Hematopoietic multipotent progenitor cell treated with erythropoietin and hydrocortisone succinate and interleukin-3 and kit ligand, for 4 days (in vitro differentiated cells): ENCODE results near the gene CHAF1A.

ENCODE experiments used
- DNase-seq: peaks from one replicate; pipeline ENCODE4 v3.0.0-alpha.2; 2015

The CHAF1A gene

DNA sequence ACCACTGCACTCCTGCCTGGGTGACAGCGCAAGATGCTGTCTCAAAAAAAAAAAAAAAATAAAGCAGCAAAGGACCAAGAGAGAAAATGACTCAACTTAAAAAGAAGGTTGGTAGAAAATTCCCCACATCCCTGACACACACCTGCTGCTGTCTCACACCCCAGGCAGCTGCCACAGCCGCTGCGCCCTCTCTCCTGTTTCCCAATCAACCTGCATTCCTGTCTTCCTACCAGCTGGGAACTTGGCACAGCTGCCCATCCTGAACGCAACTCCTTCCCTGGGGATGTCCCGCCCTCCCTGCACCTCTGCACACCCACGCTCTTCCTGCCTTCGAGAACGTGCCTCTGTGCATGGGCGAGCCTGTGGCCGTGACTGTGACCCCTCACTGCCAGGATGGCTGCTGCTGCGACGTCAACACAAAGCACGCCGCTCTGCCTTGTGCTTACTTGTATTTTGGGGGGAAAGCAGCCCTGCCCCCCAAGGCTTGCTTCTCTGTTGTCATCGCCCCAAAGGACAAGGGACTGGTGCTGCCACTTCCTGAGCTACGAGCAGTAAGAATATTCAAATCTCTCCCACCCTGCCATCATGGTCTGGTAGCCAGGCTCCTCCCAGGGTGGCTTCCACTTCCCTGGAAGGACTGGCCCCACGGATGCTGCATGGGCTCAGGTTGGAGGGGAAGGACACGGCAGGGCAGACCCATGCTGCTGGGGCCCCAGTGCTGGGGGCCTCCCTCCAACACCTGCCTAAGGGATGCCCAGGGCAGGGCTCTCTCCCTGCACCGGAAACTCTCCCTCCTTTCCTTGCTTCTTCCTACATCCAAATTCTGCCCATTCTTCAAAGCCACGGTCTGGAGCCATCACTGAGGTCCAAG, 22.8 kb upstream of the CHAF1A start:
- DNase-seq: no peak

DNA sequence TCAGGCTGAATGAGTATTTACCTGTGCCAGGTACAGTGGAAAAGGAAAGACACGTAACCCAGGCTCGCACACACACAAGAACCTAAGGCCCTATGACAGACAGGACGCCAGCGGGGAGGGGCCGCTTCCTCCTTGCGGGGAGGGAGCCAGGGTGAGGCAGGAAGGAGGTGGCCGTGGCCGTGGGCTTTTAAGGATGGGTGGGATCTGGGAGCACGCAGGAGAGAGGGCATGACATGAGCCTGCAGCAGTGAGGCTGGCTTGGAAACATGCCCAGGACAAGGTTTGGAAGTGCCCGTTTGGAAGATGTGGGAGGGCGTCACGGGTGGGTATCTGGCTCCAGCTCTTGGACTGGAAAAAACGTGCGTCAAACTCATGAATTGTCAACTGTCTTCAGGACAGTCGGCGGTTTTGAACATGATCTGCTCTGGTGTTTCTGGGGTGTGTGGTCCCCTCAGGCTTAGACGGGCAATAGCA, 22.1 kb upstream of the CHAF1A start:
- DNase-seq: peak; percentile 67

DNA sequence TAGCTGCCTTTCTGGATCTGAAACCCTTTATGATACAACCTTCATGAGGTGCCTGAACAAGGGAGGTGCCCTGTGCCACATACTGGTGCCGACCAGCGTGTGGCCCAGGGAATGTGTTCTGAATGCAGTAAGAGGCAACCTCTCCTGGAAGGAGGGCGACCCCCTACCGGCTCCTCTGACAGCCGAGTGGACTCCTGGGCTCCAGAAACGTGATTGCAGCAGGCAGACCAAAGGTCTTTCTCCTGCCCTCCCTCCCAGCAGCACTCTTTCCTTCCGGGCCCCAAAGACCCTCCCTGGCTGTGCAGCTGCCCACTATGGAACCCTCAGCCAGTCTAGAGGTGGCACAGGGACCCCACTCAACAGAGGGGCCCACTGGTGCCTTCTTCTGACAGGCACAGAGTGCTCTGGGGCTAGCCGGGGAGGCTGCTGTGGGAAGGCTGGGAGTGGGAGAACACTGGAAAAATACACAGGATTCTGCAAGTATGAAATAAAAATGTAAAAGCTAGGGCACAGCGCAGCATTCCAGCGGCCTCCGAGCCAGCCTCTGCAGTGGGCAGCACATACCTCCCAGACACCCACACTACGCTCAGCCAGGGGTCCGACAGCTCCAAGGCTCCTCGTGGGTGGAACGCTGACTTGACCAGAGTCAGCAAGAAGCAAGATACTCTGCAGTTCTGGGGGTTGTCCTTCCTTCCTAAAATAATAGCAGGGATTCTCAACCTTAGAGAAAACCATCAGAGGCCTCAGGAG, 17.0 kb upstream of the CHAF1A start:
- DNase-seq: no peak

DNA sequence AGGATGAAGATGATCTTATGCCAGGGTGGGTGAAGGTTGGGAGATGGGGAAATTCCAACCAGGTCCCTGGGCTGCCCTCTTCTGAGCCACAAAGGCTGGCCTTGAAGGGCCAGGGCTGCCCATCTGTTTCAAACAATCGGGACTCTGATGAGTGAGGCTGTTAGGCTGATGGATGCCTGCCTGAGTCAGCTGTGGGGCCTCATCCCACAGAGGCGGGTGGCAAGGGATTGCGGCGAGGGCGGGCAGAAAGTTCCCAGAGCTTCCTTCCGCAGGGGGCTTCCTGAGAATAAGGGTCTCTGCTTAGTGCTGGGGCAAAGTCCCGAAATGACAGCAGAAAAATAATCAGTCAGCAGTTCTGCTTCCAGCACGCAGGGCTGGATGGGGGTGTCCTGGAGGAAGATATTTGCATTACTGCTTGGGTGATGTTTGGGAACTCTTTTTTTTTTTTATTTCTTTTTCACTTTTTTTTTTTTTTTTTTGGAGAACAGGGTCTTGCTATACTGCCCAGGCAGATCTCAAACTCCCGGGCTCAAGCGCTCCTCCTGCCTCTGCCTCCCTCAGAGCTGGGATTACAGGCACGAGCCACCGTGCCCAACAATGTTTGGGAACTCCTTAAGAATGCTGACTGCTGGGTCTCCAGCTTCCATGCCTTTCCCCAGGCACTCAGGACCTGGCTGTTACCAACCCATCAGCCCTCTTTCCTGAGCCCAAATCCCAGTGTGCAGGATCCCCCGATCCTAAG, 16.2 kb upstream of the CHAF1A start:
- DNase-seq: no peak

DNA sequence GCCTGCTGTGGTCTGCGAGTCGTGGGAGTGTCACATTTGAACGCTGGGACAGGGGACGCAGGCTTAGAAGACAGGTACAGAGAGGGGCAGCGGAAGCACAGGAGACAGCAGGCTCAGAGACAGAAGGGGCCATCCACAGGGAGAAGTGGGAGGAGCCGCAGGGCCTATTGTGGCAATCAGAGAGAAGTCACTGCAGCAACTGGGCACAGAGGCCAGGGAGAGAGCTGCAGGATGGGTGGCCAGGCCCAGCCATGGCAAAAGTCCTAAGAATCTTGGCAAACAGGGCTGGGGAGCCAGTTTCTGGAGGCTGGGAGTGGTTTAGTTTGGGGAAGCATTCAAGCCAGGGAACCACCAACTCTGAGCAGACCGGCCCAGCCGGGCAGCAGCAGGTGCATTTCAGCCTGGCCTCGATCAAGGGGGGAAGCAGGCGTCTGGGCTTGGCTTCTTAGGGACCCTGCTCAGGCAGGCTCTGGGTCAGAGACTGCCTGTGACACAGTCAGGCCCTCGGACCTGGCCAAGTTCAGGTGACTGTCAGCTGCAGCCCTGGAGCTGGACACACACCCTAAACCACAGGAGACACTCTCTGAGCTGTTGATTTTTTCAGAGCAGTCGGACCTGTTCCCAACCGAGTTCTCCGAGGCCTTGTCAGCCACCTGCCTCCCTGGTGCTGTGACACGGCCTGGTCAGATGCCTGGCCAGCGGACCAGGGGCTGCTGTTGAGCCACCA, 13.9 kb upstream of the CHAF1A start:
- no peak for DNase-seq

DNA sequence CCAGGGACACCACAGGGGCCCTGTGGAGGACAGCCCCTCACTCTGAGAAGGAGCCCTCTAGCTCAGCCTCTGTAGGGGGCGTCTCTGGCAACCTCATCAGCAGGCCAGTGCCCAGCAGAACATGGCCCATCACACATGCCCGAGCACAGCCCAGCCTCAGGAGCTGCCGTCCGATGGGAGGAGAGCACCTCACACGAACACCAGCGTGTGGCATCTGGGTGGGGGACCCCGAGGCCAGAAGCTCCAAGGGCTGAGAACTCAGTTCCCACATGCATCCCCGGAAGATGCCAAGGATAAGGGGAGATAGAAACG, 13.4 kb upstream of the CHAF1A start:
- no peak for DNase-seq

DNA sequence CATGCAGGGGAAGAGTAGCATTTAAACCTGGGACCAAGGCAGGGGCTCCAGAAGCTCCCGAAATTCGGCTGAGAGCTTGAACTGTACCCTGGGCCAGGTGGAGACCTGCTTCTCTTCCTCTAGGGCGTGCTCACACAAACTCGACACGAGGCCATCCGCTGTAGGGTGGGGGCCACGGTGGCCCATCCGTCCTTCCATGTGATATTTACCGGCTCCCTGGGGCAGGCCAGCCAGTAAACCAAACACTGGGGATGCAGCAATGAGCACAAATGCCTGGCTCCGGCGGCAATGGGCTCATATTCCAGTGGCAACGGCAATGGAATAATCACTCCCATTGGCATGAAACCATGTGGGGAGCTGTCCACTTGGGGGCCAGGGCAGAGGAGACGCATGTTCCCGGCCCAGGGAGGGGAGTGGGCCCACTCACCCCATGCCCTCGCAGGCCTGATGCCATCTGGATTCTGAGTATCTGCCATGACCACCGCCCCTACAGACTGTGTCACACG, 12.9 kb upstream of the CHAF1A start:
- no peak for DNase-seq

DNA sequence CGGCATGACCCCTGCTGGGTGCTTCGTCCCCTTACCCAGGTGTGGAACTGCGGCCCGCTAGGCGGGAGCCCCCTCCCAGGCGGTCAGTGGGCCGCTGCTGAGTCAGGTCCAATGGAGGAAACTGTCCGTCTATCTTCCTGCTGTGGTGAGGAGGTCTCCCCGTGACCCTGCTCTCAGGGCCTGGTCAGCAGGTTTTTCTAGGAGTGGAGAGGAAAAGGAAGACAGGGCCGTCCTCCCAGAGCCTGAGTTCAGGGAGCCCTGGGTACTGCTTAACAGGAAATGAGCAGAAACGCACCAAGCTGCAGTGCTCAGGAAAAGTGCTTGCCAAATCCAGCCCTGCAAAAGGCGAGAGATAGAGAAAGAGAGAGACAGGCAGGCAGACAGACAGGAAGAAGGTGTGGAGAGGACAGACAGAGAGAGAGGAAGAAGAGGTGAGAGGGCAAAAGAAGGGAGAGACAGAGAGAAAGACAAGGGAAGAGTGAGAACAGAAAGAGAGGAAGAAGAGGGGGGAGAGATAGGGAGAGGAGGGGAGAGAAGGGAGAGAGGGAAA, 12.3 kb upstream of the CHAF1A start:
- peak; percentile 36 for DNase-seq

DNA sequence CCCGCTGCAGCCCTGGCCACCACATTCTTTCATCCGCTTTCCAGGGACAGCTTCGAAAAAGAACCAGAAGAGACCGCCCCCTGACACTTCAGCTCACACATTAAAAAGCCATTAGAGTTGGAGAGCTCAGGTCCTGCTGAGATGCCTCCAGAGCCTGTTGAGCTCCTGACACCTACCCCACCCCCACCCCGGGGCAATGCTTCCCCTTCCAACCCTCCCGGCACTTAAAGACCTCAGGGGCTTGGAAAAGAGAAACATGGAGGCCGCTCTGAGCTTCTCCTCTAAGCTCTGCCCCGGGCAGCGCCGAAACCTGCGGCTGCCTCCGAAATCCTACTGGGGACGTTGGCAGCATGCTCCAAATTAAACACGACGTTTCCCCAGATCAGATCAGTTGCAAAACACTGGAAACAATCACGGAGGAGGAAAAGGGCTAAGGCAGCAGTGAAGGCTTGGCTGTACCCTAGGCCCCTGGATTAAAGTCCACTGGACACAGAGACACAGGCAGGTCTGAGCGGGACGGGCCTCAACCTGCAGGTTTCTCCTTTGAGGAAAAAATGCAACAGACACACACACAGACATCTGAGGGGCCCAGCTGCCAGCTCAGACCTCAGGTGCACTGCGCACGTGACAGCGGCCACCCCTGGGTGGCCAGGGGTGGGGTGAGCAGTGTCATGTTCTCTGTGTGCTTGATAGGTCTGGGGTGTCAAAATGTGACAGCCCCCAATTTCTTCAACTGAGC, 11.7 kb upstream of the CHAF1A start:
- DNase-seq: peak; percentile 37

DNA sequence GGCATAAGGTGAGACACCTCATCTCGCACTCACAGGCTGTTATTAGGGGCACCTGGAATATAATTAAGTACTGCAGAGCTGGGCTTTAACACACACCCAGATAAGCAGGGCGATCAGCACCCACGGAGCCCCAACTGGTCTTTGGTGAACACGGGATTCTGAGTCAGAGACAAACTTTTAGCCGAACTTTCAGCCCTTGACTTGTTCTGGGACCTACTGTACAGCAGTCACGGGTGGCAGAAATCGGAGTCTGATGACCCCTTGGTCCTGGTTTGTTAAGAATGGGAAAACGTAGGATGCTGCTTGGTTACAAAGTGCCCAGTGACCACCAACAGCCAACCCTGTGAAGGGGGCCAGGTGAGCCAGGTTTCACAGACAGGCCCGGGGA, 11.1 kb upstream of the CHAF1A start:
- no peak for DNase-seq

DNA sequence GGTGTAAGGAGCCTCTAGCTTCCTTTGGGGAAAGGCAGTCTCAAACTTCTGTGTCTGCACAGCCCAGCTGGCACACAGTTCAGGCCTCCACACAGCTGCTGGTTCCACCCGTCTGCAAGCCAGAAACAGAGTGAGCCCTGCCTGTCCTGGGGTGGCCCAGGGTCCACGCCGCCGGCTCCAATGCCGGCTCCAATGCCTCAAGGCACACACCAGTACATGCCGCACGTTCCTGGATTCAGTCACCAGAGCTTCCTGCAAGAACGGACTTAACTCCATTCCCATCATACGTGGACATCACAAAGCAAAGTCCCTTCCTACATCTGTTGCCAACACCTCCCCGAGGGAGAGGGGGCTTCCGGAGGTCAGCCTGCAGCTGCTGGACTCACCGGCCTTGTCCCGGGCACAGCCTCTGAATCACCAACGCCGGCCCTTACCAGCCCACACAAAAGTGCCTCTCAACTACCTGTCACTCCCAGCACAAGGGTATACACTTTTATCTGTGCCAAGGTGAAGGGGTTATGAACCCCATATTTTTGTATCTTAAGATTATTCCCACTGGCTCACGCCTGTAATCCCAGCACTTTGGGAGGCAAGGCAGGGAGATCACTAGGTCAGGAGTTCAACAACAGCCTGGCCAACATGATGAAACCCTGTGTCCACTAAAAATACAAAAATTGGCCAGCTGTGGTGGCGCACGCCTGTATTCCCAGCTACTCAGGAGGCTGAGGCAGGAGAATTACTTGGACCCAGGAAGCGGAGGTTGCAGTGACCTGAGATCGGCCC, 10.5 kb upstream of the CHAF1A start:
- DNase-seq: no peak

DNA sequence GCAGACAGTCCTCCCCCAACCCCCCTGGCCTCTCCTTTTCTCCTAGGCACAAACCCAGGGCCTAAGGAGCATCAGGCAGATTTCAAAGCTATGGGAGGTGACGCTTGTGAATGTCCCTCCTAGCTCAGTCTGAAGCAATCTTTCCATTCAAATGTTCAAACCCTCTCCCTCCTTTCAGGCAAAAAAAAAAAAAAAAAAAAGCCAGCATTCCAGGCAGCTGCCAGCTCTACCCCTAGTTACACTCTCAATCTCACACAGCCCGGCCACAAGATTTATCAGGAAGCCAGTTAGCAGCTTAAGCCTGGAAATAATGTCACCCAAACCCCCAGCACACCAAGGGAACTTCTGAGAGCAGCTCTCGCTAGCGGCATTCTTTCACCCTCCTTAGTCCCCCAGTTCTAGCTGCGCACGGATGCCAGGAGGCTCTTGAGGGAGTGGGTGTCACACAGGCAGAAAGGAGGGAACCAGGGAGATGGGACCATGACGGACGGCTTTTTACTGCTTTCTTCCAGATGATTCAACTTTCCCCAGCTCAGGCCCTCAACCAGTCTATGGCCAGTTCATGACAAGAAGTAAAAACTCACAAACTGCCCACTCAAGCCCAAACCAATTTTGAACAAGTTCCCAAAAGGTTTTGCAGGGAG, 8.4 kb upstream of the CHAF1A start:
- no peak for DNase-seq

DNA sequence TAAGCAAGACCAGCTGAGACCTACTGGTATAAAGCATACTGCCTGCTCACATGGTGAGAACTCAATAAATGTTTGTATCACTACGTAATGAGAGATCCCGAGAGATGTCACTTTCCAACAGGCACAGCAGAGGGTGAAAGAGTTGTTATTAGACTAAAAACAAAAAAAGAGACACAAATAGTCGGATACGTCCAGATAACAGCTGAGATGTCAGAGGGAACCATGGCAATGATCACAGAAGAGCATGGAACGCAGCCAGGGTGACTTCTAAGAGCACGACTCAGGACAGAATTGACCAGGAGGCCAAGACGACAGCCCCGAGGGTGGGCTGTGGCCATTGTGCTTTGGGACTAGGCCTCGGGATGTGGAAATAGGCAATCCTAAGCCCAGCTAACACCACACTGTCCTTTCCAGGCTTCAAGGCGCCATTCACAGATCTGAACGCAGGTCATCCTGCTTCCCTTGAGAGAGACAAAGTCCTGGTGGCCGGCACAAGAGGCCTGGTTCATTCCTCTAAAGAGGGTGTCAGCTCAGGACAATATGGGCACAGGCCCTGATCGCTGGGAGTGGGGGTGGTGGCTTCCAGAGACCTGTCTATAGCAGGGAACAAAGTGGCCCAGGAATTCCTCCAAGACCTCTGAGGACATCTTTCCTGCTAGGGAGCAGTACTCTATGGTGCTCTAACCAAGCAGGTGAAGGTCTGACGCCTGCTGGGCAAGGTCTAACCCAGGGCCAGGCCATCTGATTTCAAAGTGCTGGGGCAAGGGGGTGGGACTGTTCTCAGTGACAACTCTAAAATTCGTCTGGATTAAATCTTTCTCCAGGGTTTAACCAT, 5.3 kb upstream of the CHAF1A start:
- DNase-seq: no peak

DNA sequence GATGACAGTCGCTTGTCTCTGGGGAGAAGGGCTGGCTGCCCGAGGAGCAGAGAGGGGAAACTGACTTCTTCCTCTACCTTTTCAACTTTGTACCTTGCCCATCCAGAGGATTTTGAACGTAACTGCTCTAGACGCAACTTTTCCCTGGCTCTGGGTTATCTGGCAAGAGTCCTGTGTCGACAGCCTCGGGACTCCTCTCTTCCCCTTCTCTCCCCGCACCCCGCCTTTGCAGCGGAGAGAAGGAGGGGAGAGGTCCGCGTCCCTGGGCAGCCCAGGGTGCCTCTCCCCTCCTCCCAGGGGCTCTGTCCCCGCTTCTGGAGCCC, 2.7 kb upstream of the CHAF1A start:
- peak; percentile 68 for DNase-seq

DNA sequence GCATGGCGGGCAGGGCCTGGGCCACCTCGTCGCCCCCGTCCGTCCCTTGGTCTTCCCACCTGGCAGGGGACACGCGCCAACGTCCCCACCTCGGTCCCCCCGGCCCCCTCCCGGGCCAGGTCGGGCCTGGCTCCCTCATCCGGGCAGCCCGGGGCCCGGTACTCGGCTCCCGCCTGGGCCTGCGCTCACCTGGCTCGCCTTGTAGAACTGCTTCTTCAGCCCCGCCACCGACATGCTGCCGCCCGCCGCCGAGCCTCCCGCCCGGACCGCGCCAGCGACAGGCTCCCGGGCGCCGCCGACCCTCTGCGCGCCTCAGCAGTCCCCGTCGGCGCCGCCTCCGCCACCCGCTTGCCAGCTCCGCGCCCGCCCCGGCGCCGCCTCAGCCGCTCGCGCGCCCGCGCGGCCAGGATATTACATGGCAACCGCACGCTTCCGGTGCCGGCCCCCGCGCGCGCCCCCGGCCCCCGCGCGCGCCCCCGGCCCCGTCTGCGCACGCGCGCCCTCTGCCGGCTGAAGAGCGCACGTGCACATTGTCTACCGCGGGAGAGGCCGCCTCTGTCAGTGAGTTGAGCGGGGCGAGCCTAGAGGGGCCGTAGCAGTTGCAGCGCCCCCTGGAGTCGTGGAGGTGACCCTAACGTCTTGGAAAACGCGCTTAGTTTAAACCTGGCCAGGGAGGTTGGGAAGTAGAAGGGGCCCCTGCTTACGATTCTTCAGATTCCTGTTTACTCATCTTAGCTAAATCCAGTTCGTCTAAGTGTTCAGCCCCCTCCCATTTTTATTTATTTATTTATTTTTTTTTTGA, 2.1 kb upstream of the CHAF1A start, which contains the start of gene SH3GL1:
TSS of gene SH3GL1 (minus strand) at position 413 of the 802 bp plus-strand sequence. CDS start at position 234, 179 bp downstream.
- DNase-seq: peak; percentile 95

DNA sequence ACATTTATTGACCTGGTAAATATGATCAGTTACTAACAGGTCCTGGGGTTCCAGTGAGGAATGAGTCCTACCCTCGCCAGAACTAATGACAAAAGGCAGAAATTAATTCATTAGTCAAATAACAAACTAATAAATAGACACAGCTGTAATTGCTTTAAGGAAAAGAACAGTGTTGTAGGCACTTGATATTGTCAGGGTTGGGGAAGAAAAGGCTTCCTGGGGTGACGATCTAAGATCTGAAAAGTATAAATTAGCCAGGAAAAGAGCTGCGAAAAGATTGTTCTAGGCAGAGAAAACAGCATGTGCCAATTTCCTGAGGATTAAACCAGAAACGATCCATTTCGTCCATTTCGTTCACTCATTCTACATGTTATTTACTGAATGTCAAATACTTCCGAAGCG, 670 bp upstream of the CHAF1A start:
- no peak for DNase-seq

DNA sequence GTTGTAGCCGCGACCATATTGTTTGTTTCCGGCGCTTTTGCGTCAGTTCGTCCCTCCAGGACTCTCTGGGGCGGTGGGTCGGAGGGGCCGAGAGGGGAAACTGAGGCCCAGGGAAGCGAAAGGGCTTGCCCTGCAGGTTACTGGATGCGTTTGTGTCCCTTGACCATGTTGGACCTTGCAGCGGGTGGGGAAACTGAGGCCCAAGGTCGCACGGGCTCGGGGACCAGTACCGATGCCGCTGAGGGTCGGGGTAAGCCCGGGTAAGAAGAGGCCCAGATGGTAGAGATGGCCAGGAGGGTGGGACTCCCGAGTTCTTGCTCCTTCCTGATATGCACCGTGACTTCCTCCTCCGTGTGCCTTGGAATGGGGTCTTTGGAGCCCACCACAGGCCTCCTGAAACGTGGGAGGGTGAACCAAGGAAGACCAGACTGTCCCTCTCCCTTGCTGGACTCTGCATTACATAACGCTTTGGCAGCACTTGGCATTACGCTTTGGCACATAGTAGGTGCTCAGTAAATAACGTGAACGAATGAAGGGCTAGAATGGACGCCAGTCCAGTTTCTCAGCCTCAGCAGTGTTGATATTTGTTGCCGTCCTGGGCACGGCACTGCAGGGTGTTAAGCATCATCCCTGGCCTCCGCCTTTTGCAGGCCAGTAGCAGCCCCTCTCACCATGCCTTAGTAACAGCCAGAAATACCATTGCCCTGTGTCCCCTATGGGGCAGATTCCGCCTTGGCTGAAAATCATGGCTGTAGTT, 743 bp downstream of the CHAF1A start:
- peak; percentile 48 for DNase-seq

DNA sequence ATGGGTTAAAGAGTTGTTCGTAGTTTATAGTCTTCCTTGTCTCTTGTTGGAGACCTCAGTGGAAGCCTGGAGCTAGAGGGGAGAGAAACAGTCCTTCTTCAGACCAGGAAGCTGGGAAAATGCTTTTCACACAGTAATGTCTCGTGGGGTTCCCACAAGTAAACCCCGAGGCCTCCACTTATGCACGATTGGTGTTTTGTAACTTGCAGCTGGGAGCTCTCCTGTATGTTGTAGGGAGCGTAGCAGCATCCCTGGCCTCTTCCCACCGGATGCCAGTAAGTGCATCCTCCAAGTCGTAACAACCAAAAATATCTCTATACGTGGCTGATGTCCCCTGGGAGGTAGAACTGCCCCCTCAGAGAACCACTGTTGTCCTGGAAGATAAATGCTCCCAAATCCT, 3.5 kb downstream of the CHAF1A start:
- no peak for DNase-seq
